H1 (cell line): ENCODE measurements around the gene KCND3. TPM values are rescaled to one million over a fixed set of nuclear protein-coding genes. Genes with fewer than 3 reads are reported as not detected.
A peak's percentile ranks its signal among the peaks of the same experiment; 100 is the strongest.

Experiments
- BACH1 ChIP-seq: IDR thresholded peaks from 2 replicates; pipeline ENCODE4 v1.6.1; 2012; ENCODE audit warnings: low read length, improper control_type of control experiment
- EZH2 ChIP-seq: fragments of 200-600 bp; sonication (generic); IDR thresholded peaks from 2 replicates; pipeline ENCODE4 v1.7.1; 2012; ENCODE audit warnings: low read depth, mild to moderate bottlenecking, moderate library complexity, low read length, inconsistent platforms; ENCODE audit not compliant: severe bottlenecking
- JUN ChIP-seq: IDR thresholded peaks from 2 replicates; pipeline ENCODE4 v1.6.1; 2011; ENCODE audit warnings: low read depth, mild to moderate bottlenecking, improper control_type of control experiment, low read length
- JUND ChIP-seq: IDR thresholded peaks from 2 replicates; pipeline ENCODE4 v1.6.1; 2011; ENCODE audit warnings: mild to moderate bottlenecking, improper control_type of control experiment, low read length
- POLR2AphosphoS5 ChIP-seq: IDR thresholded peaks from 2 replicates; pipeline ENCODE4 v1.6.1; 2011; ENCODE audit warnings: low read depth, low read length
- POU5F1 ChIP-seq: IDR thresholded peaks from 2 replicates; pipeline ENCODE4 v1.6.1; 2011; ENCODE audit warnings: low read depth, mild to moderate bottlenecking, low read length, moderate library complexity
- RBBP5 ChIP-seq: IDR thresholded peaks from 2 replicates; pipeline ENCODE4 v1.7.1; 2012; ENCODE audit warnings: low read depth, mild to moderate bottlenecking, inconsistent platforms, low read length, moderate library complexity, borderline replicate concordance
- TEAD4 ChIP-seq: IDR thresholded peaks from 2 replicates; pipeline ENCODE4 v1.6.1; 2012; ENCODE audit warnings: low read depth, low read length, inconsistent platforms, mixed read lengths
- polyA plus RNA-seq, 7 experiments: library from polyadenylated mRNA; depleted of rRNA in 3 of 7; stranded (reverse) in 5 of 7; unstranded in 2 of 7; fragments of >200 nt in 5 of 7; fragments of 200-250 nt in 2 of 7; gene quantifications; 1 replicate in 5 of 7; 2 replicates in 1 of 7; 4 replicates in 1 of 7; pipeline versions ENCODE4 v1.2.1 to v1.2.3, GENCODE V29; 2011 to 2013; ENCODE audit warnings: missing spikeins in 2 of 7, mixed read lengths in 2 of 7
- total RNA-seq: library from RNA; stranded (reverse); fragmentation: NEBNext Ultra II Directional; extraction: Animal tissue kit (Norgen Biotek cat#: 25700); gene quantifications from 2 replicates; pipeline ENCODE4 v1.2.1, GENCODE V29; 2021

KCND3 gene
- total and polyA plus RNA-seq, 2 of the 8 experiments (the other 6 are each of a cell fraction or from before 2014, with no cell fraction given): 0.14 to 0.48 TPM

DNA sequence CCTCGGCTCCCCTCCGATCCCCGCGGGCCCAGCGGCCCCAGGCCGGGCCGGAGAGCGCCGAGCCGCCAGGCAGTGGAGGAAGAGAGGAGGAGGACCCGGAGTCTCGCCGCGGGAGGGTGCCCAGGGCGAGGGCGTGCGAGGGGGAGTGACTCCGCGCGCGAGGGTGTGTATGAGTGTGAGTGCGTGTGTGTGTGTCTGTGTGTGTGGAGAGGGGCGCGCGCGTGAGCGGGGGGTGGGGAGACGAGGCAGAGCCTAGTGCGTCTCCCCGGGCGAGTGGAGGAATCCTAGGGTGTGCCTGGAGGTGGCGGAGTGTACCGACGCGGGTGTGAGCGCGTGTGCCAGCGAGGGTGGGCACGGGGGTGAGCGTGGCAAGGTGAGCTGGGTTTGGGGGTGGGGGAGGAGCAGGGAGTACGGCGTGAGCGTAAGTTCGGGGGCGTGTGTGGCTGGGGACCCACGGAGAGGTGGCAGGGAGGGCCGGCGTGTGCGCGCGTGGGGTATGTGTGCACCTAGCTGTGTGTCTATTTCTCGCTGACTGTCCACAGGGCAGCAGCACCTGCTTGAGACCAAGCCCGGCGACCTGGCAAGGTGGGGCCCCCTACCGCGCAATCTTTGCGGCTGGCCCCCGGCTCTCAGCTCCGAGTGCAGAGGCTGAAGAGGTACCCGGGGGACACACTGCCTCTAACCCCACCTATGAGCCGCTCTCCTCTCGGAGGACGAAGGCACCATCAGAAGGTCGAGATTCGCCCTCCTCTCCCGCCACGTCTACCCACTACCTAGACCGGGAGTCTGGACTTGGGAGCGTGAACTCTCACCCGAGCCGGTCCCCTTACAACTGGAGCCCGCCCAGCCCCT, 784 bp upstream of the KCND3 start (continued):
- TF ChIP-seq JUN (no peak), BACH1 (0 out of 2 replicates have a peak, but pooled peaks have one; percentile 20), EZH2 (peak; percentile 74), TEAD4 (no peak), POU5F1 (no peak), RBBP5 (no peak), POLR2AphosphoS5 (no peak), JUND (no peak)
